PC-3 (cell line): ENCODE results near the gene FANK1.
"Not testable (repeated sequence)": the region's sequence is repeated elsewhere in the genome, so short reads cannot be mapped to it uniquely, and the experiment has no call there.

ENCODE experiments used
- EZH2 ChIP-seq: fragments of 300-600 bp; sonication (generic); IDR thresholded peaks from one replicate; pipeline ENCODE4 v1.6.1; 2017; ENCODE audit warnings: antibody characterized with exemption, mild to moderate bottlenecking, low read length; ENCODE audit not compliant: unreplicated experiment
- EZH2phosphoT487 ChIP-seq: fragments of 300-600 bp; sonication (generic); IDR thresholded peaks from 2 replicates; pipeline ENCODE4 v1.6.1; 2018; ENCODE audit warnings: mild to moderate bottlenecking, antibody characterized with exemption, low read length, borderline replicate concordance
- TF ChIP-seq, protein P1 (sequence below): fragments of 300-600 bp; sonication (generic); conservative IDR thresholded peaks from 2 replicates; pipeline ENCODE4 v1.5.1; 2017; ENCODE audit warnings: antibody characterized with exemption, low read depth, mild to moderate bottlenecking, low read length

DNA sequence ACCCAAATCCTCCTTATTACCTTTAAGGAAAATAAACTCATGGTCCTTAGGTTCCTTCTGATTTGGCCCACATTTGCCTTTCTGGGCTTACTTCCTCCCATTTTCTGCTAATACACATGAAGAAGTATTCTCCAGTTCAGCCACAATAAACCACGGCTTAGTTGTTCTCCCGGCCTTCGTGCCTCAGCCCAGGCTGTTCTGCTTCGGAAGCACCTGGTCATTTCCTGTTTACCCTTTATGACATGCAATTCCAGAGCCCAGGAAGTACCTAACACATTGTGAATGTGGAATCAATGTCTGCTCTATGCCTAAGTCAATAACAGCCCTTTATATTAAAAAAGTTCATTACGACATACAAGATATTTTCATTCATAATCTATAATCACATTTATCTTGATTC is 4.0 kb upstream of the FANK1 start:
- TF ChIP-seq, protein P1, sequence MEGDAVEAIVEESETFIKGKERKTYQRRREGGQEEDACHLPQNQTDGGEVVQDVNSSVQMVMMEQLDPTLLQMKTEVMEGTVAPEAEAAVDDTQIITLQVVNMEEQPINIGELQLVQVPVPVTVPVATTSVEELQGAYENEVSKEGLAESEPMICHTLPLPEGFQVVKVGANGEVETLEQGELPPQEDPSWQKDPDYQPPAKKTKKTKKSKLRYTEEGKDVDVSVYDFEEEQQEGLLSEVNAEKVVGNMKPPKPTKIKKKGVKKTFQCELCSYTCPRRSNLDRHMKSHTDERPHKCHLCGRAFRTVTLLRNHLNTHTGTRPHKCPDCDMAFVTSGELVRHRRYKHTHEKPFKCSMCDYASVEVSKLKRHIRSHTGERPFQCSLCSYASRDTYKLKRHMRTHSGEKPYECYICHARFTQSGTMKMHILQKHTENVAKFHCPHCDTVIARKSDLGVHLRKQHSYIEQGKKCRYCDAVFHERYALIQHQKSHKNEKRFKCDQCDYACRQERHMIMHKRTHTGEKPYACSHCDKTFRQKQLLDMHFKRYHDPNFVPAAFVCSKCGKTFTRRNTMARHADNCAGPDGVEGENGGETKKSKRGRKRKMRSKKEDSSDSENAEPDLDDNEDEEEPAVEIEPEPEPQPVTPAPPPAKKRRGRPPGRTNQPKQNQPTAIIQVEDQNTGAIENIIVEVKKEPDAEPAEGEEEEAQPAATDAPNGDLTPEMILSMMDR: not testable (repeated sequence)
- not testable (repeated sequence) for TF ChIP-seq EZH2, EZH2phosphoT487
